Hypothalamus (tissue), 51 donors: Measurements from ENCODE around the gene CORO1A.
"Not testable (repeated sequence)": the region's sequence is repeated elsewhere in the genome, so short reads cannot be mapped to it uniquely, and the experiment has no call there.

ENCODE experiments used
- DNase-seq, 51 donors: peaks; one replicate each; lab custom pipeline; 2025; lab: John Stamatoyannopoulos, UW

CORO1A gene

GRCh38 chr16:30183233-30184095 is at the start of gene CORO1A:
CORO1A (plus strand) TSS chr16:30183602; CDS start chr16:30185210, 1,608 bp downstream.
- DNase-seq = peak in 47 of 51 donors; percentile 24 to 88 (median 67)

- DNase-seq = no peak
Measured at GRCh38 chr16:30136971-30137605, 46.3 kb upstream of the CORO1A start.

- DNase-seq = peak in 8 of 51 donors; percentile 3 to 28 (median 6)
Measured at GRCh38 chr16:30137897-30138296, 45.5 kb upstream of the CORO1A start.

- DNase-seq = no peak
Measured at GRCh38 chr16:30139583-30140481, 43.6 kb upstream of the CORO1A start.

- DNase-seq = no peak
Measured at GRCh38 chr16:30141750-30142149, 41.7 kb upstream of the CORO1A start.

GRCh38 chr16:30142672-30143346 is 40.6 kb upstream of the CORO1A start:
- no peak for DNase-seq

GRCh38 chr16:30143347-30143702 is 40.1 kb upstream of the CORO1A start:
- DNase-seq = no peak

GRCh38 chr16:30144017-30144416 is 39.4 kb upstream of the CORO1A start:
- DNase-seq = no peak

GRCh38 chr16:30144917-30145316 is 38.5 kb upstream of the CORO1A start:
- no peak for DNase-seq

GRCh38 chr16:30145657-30146056 is 37.7 kb upstream of the CORO1A start:
- DNase-seq = no peak

GRCh38 chr16:30147843-30148510 is 35.4 kb upstream of the CORO1A start:
- DNase-seq = no peak

GRCh38 chr16:30149250-30149930 is 34.0 kb upstream of the CORO1A start:
- no peak for DNase-seq

GRCh38 chr16:30151091-30151490 is 32.3 kb upstream of the CORO1A start:
- DNase-seq = no peak

- DNase-seq = no peak
Measured at GRCh38 chr16:30152517-30152916, 30.9 kb upstream of the CORO1A start.

GRCh38 chr16:30155188-30155587 is 28.2 kb upstream of the CORO1A start:
- no peak for DNase-seq

GRCh38 chr16:30157214-30157613 is 26.2 kb upstream of the CORO1A start:
- no peak for DNase-seq

- DNase-seq = no peak
Measured at GRCh38 chr16:30163538-30163937, 19.9 kb upstream of the CORO1A start.

- DNase-seq = peak in 1 of 51 donors; percentile 15
Measured at GRCh38 chr16:30166202-30166902, 17.1 kb upstream of the CORO1A start.

GRCh38 chr16:30168746-30169145 is 14.7 kb upstream of the CORO1A start:
- not testable (repeated sequence) for DNase-seq
